Measurements from ENCODE around the gene TRIM33.
"Not testable (repeated sequence)": the region's sequence is repeated elsewhere in the genome, so short reads cannot be mapped to it uniquely, and the experiment has no call there.

TRIM33 gene

GRCh38 chr1:114390361-114390760, 120.6 kb downstream of the TRIM33 start:
- DNase-seq, result no peak

GRCh38 chr1:114388432-114389003, 122.5 kb downstream of the TRIM33 start:
- DNase-seq, result no peak

DNA sequence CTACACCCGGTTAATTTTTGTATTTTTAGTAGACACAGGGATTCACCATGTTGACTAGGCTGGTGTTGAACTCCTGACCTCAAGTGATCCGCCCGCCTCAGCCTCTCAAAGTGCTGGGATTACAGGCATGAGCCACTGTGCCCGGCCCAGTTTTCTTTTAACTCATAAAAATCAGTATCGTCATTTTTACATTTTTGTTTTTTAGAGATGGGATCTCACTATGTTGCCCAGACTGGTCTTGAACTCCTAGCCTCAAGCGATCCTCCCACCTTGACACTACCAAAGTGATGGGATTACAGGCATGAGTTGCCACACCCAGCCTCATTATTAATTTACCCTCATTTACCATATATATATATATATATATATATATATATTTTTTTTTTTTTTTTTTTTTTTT, 123.4 kb downstream of the TRIM33 start:
- DNase-seq, result not testable (repeated sequence)

- DNase-seq, result no peak
Observed at GRCh38 chr1:114387010-114387360, 124.0 kb downstream of the TRIM33 start.

DNA sequence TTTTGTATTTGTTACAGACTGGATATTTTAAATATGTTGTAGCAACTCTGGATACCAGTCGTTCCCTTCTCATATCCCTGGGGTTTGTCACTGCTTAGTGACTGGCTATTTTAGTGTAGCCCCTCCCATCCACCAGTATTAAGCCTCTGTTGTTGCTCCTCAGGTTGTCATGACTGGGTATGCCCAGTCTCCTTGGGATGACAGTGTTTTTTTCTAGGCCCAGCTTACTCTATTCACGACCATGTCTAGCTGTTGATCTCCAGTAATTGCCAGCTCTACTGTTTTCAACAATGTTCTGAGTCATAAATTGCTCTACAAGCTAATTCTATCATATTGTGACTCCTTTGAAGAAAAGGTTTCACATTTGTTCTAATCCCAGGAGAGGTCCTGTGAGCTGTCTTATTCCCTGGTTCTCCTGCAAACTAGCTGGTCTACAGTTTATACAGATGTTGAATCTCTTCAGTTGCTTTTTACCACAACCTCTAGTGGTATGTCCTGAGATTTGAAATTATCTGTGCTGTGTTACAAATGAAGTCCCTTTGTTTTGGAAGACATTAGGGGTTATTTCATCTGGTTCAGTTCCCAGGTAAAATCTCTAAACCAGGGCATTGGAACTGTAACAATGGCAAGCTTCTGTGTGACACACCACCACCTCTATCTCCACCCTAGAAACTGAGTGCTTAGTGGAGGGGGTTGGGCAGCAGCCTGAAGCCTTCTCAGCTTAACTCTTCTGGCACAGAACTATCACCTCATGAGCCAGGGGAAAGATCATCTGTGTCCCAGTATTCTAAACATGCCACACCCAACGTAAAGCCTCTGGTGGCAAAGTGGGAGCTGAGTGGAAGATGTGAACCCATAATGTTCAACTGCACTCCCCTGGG, 124.6 kb downstream of the TRIM33 start:
- no peak for DNase-seq

DNA sequence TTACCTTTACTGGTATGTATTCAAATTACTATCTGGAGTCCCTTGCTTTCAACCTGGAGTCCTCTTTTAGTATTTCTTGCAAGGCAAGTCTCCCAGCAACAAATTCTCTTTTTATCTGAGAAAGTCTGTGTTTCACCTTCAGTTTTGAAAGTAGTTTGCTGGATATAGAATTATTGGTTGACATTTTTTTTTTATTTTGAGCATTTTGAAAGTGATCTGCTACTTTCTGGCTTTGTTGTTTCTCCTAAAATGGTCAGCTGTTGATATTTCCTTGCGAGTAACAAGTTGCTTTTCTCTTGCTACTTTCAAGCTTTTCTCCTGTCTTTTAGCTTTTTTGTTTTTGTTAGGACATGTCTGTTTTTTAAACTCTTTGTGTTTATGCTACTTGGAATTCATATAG, 126.1 kb downstream of the TRIM33 start:
- no peak for DNase-seq

GRCh38 chr1:114379987-114380386, 131.0 kb downstream of the TRIM33 start:
- no peak for DNase-seq

DNA sequence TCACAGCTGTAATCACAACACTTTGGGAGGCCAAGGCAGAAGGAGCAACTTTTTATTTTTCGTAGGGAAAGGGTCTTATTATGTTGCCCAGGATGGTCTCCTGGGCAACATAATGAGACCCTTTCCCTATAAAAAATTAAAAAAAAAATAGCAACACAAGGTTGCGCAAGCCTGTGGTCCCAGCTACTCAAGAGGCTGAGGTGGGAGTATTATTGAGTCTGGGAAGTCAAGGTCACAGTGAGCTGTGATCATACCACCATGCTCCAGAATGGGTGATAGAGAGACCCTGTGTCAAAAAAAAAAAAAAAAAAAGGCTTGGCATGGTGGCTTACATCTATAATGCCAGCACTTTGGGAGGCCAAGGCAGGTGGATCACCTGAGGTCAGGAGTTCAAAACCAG, 131.6 kb downstream of the TRIM33 start:
- DNase-seq, result no peak

DNA sequence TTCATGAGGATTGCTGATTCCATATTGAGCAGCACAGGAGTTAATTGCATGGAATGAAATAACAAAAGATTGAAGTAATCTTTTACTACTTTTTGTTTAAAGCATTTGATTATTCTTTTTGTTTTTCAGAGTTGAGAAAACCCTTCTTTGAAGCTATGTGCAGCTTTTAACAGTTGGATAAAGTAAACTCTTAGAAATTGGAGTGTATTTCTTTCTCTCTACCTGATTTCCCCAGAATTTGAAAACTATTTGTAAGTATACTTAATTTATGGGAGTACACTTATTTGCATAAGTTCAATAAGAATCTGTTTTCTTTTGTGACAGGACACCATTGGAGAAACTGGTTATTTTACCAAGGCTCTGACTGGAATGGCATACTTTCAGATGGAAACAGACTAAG, 133.6 kb downstream of the TRIM33 start:
- DNase-seq, result no peak

DNA sequence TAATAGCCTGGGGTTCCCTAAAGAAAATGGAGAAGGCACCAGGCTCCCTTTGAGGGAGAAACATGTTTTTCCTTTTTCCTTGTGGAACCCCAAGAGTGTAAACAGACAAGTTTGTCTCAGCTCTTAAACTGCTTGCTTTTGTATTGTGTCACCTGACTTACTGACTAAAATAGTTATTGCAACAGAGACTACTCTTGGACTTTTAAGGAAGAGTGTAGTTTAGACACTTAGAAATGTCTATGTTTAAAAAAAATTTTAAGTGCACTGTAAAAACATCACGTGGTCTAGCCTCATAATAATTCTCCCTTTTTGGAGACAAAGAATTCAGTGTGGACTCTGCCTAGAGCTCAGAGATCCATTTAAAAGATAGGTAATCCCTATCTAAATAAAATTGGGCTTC, 141.1 kb downstream of the TRIM33 start:
- DNase-seq, result no peak

DNA sequence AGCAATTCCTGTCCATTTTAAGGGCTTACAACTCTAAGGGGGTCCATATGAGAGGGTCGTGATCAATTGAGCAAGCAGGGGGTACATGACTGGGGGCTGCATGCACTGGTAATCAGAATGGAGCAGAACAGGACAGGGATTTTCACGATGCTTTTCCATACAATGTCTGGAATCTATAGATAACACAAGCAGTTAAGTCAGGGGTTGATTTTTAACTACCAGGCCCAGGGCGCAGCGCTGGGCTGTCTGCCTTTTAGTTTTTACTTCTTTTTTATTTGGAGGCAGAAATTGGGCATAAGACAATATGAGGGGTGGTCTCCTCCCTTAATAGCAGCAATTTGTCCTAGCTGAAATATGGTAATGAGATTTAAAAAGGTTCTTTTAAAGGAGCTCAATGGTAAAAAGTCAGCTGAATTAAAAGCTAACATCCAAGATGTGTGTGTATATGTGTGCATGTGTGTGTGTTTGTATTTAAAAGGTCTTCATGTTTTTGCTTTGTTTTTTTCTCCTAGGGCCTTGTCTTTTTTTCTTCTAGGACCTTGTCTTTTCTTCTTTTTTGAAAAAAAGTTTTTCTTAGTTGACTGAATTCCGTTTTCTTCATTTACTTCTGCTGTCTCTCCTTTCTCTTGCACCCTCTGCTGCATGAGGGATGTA, 141.6 kb downstream of the TRIM33 start:
- DNase-seq, result not testable (repeated sequence)

GRCh38 chr1:114368560-114369255, 142.3 kb downstream of the TRIM33 start:
- no peak for DNase-seq

- no peak for DNase-seq
Observed at GRCh38 chr1:114367810-114368209, 143.2 kb downstream of the TRIM33 start.

DNA sequence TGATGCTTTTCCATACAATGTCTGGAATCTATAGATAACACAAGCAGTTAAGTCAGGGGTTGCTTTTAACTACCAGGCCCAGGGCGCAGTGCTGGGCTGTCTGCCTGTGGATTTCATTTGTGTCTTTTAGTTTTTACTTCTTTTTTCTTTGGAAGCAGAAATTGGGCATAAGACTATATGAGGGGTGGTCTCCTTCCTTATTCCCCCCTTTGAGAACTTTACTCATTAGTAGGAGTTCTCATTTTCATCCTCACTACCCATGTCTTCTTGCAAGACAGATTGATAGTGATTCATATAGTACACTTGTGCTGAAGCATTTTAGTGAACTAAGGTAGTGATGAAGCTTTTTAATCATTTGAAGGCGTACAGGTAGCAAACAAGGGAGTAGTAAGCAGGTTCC, 147.8 kb downstream of the TRIM33 start:
- DNase-seq, result not testable (repeated sequence)

DNA sequence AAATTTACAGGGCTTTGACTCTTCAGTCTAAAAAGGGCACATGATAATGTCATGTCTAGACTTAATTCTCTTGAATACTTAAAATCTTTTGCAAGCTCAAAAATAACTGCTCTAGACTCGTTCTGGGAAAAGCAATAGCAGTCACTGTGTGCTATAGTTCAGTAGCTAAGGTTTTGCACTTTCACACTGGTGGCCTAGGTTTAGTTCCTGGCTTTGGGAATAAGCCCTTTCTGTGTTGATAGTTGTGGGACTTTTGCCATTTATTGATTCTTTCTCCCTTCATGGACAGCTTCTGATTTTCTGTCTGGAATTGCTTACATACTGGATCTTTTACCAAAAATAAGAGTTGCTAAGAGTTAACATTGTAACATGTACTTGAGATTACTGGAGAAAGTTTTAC, 151.2 kb downstream of the TRIM33 start:
- no peak for DNase-seq

DNA sequence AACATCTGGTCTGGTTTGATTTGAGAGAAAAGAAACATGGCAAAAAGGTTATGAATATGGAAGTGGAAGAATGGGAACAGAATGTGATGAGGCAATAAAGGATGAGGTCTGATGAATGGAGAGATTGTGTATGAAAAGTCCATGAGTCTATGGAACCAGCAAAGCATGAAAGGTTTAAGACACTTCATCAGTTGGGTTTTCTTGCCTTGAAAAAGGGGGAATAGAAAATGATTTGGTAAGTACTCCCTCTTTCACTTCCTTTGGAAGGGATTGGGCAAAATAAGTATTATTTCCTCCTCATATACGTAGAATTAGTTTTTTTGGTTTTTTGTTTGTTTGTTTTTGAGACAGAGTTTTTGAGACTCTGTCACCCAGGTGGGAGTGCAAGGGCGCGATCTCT, 155.8 kb downstream of the TRIM33 start:
- no peak for DNase-seq

- no peak for DNase-seq
Observed at GRCh38 chr1:114353262-114353661, 157.7 kb downstream of the TRIM33 start.

- no peak for DNase-seq
Observed at GRCh38 chr1:114352797-114353196, 158.2 kb downstream of the TRIM33 start.

DNA sequence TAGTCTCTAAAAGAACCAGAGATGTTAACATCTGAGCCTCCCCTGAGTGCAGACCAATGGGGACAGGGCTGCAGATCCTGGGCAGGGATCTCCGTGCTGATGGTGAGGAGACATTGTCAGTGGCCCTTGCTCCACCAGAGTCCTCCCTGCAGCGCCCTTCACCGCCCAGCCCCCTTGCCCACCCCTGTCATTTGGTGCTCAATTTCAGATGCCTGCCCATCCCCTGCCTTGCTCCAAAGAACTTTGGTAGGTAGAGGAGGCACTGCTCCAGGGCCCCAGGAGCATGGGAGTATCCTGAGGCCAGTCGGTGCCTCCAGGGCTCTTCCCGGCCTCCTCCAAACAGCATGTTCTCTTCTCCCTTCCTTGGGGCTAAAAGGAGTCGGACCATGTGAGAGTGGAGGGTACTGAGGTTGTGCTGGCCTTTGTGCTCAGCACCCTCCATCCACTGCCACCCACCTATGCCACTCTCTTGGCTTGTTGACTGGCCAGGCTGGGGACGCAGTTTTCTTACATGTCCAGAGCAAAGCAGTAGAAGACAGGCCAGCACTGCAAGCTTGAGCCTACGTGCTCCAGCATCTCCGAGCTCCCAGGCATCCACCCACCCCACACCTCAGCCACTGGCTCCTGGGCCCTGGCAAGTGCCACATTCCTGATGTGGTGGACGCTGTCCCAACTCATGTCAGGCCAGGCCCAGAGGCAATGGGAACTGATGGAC, 160.1 kb downstream of the TRIM33 start:
- no peak for DNase-seq

GRCh38 chr1:114349891-114350605, 161.0 kb downstream of the TRIM33 start:
- DNase-seq, result no peak

GRCh38 chr1:114347431-114348209, 163.4 kb downstream of the TRIM33 start:
- no peak for DNase-seq
